Diencephalon (tissue), 1 donor: ENCODE measurements around the gene SERINC1. TPM values are rescaled to one million over a fixed set of nuclear protein-coding genes. Genes with fewer than 3 reads are reported as not detected.

ENCODE experiments used
- small RNA-seq: library from RNA; depleted of rRNA; stranded (forward); fragments of <200 nt; gene quantifications from one replicate; pipeline ENCODE3, GENCODE V24; 2014
- total RNA-seq: library from RNA; depleted of rRNA; stranded (reverse); fragments of >200 nt; gene quantifications from one replicate; pipeline ENCODE4 v1.2.3, GENCODE V29; 2014

The SERINC1 gene
- total RNA-seq: 715 TPM

GRCh38 chr6:122471107-122472021 is at the start of gene SERINC1:
Gene SERINC1, minus strand, starts transcription at chr6:122471807. Its CDS starts 70 bp downstream, at chr6:122471737.

DNA sequence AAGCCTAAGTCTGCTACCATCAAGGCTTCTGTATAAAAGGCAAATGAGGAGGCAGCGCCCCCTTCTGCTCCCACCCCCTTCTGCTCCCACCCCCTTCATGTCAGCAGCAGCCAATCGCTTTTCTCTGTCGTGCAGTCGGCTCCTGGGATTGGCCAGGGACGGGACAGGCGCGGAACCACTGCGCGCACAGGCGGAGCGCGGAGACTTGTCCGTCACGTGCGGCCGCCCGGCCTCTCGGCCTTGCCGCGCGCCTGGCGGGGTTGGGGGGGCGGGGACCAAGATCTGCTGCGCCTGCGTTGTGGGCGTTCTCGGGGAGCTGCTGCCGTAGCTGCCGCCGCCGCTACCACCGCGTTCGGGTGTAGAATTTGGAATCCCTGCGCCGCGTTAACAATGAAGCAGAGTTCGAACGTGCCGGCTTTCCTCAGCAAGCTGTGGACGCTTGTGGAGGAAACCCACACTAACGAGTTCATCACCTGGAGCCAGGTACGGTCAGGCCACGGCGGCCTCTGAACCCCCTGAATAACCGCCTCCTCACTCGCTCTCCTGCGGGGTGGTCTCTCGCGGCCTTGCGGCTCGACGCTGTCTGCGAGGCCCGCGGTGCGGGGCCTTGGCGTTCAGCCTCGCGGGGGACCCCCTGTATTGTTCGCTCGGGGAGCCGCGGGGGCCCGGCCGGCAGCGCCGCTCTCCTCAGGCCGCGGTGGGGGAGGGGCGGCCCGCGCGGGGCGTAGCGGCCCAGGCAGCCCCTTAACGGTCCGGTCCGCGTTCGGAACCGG is 72.1 kb downstream of the SERINC1 start, which contains the start of gene HSF2:
Gene HSF2, plus strand, starts transcription at position 305 of the 773 bp plus-strand sequence. Its CDS starts 86 bp downstream, at position 391.

Small RNAs within 50 kb of the gene (small RNA-seq; reads per million reads assigned to genes)
- not detected for gene Z99129.1

Other genes starting within 250 kb of the SERINC1 start
- 75.4 TPM for gene HSF2, start 72.2 kb downstream of the SERINC1 start, total RNA-seq
- gene PKIB, start 138.6 kb upstream of the SERINC1 start, total RNA-seq: 32.5 TPM